ENCODE measurements around the gene CLASP1. TPM values are rescaled to one million over a fixed set of nuclear protein-coding genes. Genes with fewer than 3 reads are reported as not detected.

CLASP1 gene
- total RNA-seq, 1 experiment from 2014 or later = 45.9 TPM

DNA sequence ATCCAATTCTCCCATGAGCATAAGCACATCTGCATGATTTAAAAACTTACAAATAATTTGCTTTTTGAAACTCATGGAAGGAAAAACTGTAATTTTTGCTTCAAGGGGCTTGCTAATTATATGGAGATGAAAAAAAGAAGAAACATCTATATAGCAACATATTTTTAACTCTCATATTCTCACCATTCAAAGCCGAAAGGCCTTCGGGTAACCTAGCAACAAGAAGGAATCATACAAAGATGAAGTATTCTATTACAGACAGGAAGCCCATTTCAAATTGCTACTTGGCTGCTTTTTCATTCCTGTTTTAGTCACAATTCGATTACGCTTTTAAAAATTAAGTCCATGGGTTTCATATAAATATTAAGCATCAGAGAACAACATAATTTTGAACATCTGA, 157.7 kb downstream of the CLASP1 start:
- H3K79me2 ChIP-seq (ENCODE audit: insufficient read depth, low read length) = peaks cover 2% of the 10 kb centered on the region
- H2BK120ac ChIP-seq (ENCODE audit: low read depth, low read length, poor library complexity, severe bottlenecking) = no peak overlapping the region
- DNase-seq = no peak
- no CpG with 5 or more reads among the region's 4 CpGs for WGBS (ENCODE audit: extremely low coverage, insufficient read length, low lambda C conversion rate)
- no peak overlapping the region for H3K9ac ChIP-seq (ENCODE audit: extremely low read depth, insufficient read length, low read length)
- no peak overlapping the region for H3K14ac ChIP-seq (ENCODE audit: insufficient read depth, low read length)
- no peak overlapping the region for H3T11ph ChIP-seq (ENCODE audit: low read length)
- no peak overlapping the region for H2BK20ac ChIP-seq (ENCODE audit: low read depth, low read length, poor library complexity, severe bottlenecking)
- no peak for TF ChIP-seq CTCF (conservative IDR thresholded peaks at IDR 0.05)
- no peaks in the 10 kb centered on the region for H3K27me3 ChIP-seq (ENCODE audit: insufficient read depth, low read length)
- H4K91ac ChIP-seq (ENCODE audit: insufficient read length, low read depth, low read length) = no peak overlapping the region
- H4K5ac ChIP-seq (ENCODE audit: insufficient read length, low read depth, low read length) = no peak overlapping the region
- H3K36me3 Mint-ChIP-seq (ENCODE audit: insufficient read depth in 1 of 3, low read depth in 3 of 3) = no peaks in the 10 kb centered on the region; a peak in 1 of 7 replicates
- H2AFZ ChIP-seq (ENCODE audit: low read length) = no peak overlapping the region
- peaks cover 19 to 22% of the 10 kb centered on the region in 2 experiments for H3K4me1 Mint-ChIP-seq
- H3K79me1 ChIP-seq (ENCODE audit: insufficient read depth, low read depth, low read length, poor library complexity, severe bottlenecking) = no peaks in the 10 kb centered on the region
- no peak overlapping the region for H3K18ac ChIP-seq (ENCODE audit: insufficient read length, low read depth, low read length)
- no peak overlapping the region for H4K8ac ChIP-seq (replicated peaks; ENCODE audit: insufficient read length, low read depth, low read length)
- no peaks in the 10 kb centered on the region for H3K23me2 ChIP-seq (ENCODE audit: insufficient read length, low read depth, low read length, poor library complexity, severe bottlenecking)
- no peak overlapping the region for H3K27ac ChIP-seq (ENCODE audit: insufficient read length, low read depth, low read length)
- no peaks in the 10 kb centered on the region for H3K9me3 ChIP-seq (ENCODE audit: control insufficient read depth, low read depth, low read length)
- H2AK5ac ChIP-seq (ENCODE audit: insufficient read length, low read length) = no peak overlapping the region
- H3K4me3 Mint-ChIP-seq = no peak overlapping the region
- no peak overlapping the region; a peak in 1 of 7 replicates for H3K27ac Mint-ChIP-seq
- H3K27me3 Mint-ChIP-seq (ENCODE audit: low read depth) = no peaks in the 10 kb centered on the region
- H2BK5ac ChIP-seq (ENCODE audit: insufficient read length, low read length) = no peak overlapping the region
- no peak overlapping the region for H3K4ac ChIP-seq (ENCODE audit: low read depth, low read length)
- H4K20me1 ChIP-seq (ENCODE audit: control insufficient read depth, insufficient read depth, insufficient read length) = no peaks in the 10 kb centered on the region
- peaks cover 2% of the 10 kb centered on the region; the same call in 1 of the 2 replicates for H3K4me1 ChIP-seq (ENCODE audit: insufficient read depth, low read length)
- no peaks in the 10 kb centered on the region for H3K9me3 Mint-ChIP-seq
- no peak overlapping the region for H3K23ac ChIP-seq (ENCODE audit: insufficient read length, low read depth, low read length)
- no peak overlapping the region for H3K4me2 ChIP-seq (ENCODE audit: insufficient read depth, insufficient read length, low read length)
- H2BK12ac ChIP-seq (ENCODE audit: insufficient read length, low read depth, low read length) = no peak overlapping the region
- no peak overlapping the region for H2BK15ac ChIP-seq (ENCODE audit: low read depth, low read length)
- no peak overlapping the region for H3K56ac ChIP-seq (ENCODE audit: insufficient read length, low read depth, low read length)

All from H9 (cell line).